SK-N-SH (cell line): ENCODE data around the gene IPPK. TPM values are rescaled to one million over a fixed set of nuclear protein-coding genes. Genes with fewer than 3 reads are reported as not detected.

Experiments used
- CTCF ChIA-PET: fragments of 300-600, 350-600 bp; formaldehyde crosslinking; extraction: SDS; loops from one replicate; lab custom pipeline; 2021; lab: Yijun Ruan, JAX
- POLR2A ChIA-PET: fragments of 350-600 bp; sonication (Branson Sonifier 250); formaldehyde crosslinking; extraction: SDS; loops from one replicate; lab custom pipeline; 2020; ENCODE audit warnings: antibody characterized with exemption, inconsistent platforms; lab: Yijun Ruan, JAX
- DNase-seq: peaks from one replicate; pipeline ENCODE4 v3.0.0; 2012
- H2AFZ ChIP-seq: fragments of 200-600 bp; sonication (generic); 2 replicates; pipeline ENCODE4 v1.8.1; 2016; ENCODE audit warnings: antibody characterized with exemption, mild to moderate bottlenecking, low read depth
- H3F3A ChIP-seq: fragments of 200-600 bp; sonication (generic); replicated peaks from 2 replicates; pipeline ENCODE3; 2016; ENCODE audit warnings: antibody characterized with exemption, mild to moderate bottlenecking; ENCODE audit not compliant: insufficient read depth
- H3K27ac ChIP-seq, 2 experiments: fragments of 200-500 bp in 1 of 2; fragments of 200-600 bp in 1 of 2; sonication (Bioruptor generic) in 1 of 2; sonication (generic), shearing (Covaris generic) in 1 of 2; 2 replicates each; pipeline versions ENCODE4 v1.5.1 to v1.6.1; 2014 to 2016; ENCODE audit warnings: low read depth in 2 of 2, inconsistent platforms in 1 of 2, low read length in 1 of 2, mild to moderate bottlenecking in 1 of 2, mixed read lengths in 1 of 2
- H3K27me3 ChIP-seq: fragments of 200-600 bp; sonication (generic), shearing (Covaris generic); 2 replicates; pipeline ENCODE4 v1.6.1; 2016; ENCODE audit warnings: mixed run types; ENCODE audit not compliant: insufficient read depth
- H3K36me3 ChIP-seq, 2 experiments: fragments of 200-500 bp in 1 of 2; fragments of 200-600 bp in 1 of 2; sonication (Bioruptor generic) in 1 of 2; sonication (generic) in 1 of 2; replicated peaks in 1 of 2; 2 replicates each; pipeline versions ENCODE3 to v1.5.1; 2014 to 2016; ENCODE audit warnings: low read length in 1 of 2, mild to moderate bottlenecking in 1 of 2; ENCODE audit not compliant: insufficient read depth in 2 of 2, control insufficient read depth in 1 of 2
- H3K4me1 ChIP-seq, 2 experiments: fragments of 200-500 bp in 1 of 2; fragments of 200-600 bp in 1 of 2; sonication (Bioruptor generic) in 1 of 2; sonication (generic), shearing (Covaris generic) in 1 of 2; 2 replicates each; pipeline versions ENCODE4 v1.5.1 to v1.6.1; 2014 to 2016; ENCODE audit warnings: low read depth in 1 of 2, low read length in 1 of 2, mixed run types in 1 of 2; ENCODE audit not compliant: insufficient read depth in 2 of 2, control insufficient read depth in 1 of 2
- H3K4me2 ChIP-seq: fragments of 200-600 bp; sonication (generic), shearing (Covaris generic); 2 replicates; pipeline ENCODE4 v1.6.1; 2017; ENCODE audit warnings: mixed run types
- H3K4me3 ChIP-seq, 2 experiments: fragments of 200-500 bp in 1 of 2; fragments of 200-600 bp in 1 of 2; sonication (Bioruptor generic) in 1 of 2; sonication (generic), shearing (Covaris generic) in 1 of 2; 2 replicates each; pipeline versions ENCODE4 v1.5.1 to v1.8.1; 2014 to 2016; ENCODE audit warnings: low read depth in 2 of 2, inconsistent platforms in 1 of 2, low read length in 1 of 2, mild to moderate bottlenecking in 1 of 2, mixed read lengths in 1 of 2, moderate library complexity in 1 of 2
- H3K79me2 ChIP-seq: fragments of 200-600 bp; sonication (generic); 2 replicates; pipeline ENCODE4 v1.8.1; 2017; ENCODE audit warnings: mild to moderate bottlenecking; ENCODE audit not compliant: insufficient read depth
- H3K9ac ChIP-seq: fragments of 200-600 bp; sonication (generic); 2 replicates; pipeline ENCODE4 v1.6.1; 2017; ENCODE audit warnings: mixed run types
- H3K9me2 ChIP-seq: fragments of 200-600 bp; sonication (generic); 2 replicates; pipeline ENCODE4 v1.6.1; 2017; ENCODE audit warnings: mixed run types
- H3K9me3 ChIP-seq: fragments of 200-600 bp; sonication (generic); 2 replicates; pipeline ENCODE4 v1.6.1; 2017; ENCODE audit warnings: mixed run types, mild to moderate bottlenecking, moderate library complexity
- H4K20me1 ChIP-seq: fragments of 200-600 bp; sonication (generic); 2 replicates; pipeline ENCODE4 v1.6.1; 2017; ENCODE audit warnings: mild to moderate bottlenecking, mixed run types; ENCODE audit not compliant: insufficient read depth
- CHD2 ChIP-seq: fragments of 150-350 bp; IDR thresholded peaks from 2 replicates; pipeline ENCODE4 v1.6.1; 2018; ENCODE audit warnings: low read length; ENCODE audit not compliant: partially characterized antibody
- EZH2phosphoT487 ChIP-seq: fragments of 200-600 bp; sonication (generic); IDR thresholded peaks from 2 replicates; pipeline ENCODE4 v1.6.1; 2017; ENCODE audit warnings: low read depth, mixed run types, mild to moderate bottlenecking, antibody characterized with exemption, moderate library complexity, borderline replicate concordance
- FOXJ3 ChIP-seq: sonication (generic); formaldehyde crosslinking; IDR thresholded peaks from 2 replicates; pipeline ENCODE4 v1.5.1; 2020; ENCODE audit warnings: mild to moderate bottlenecking, missing genetic modification reagents
- JUND ChIP-seq: IDR thresholded peaks from 2 replicates; pipeline ENCODE4 v1.4.0; 2012
- MEF2A ChIP-seq: IDR thresholded peaks from 2 replicates; pipeline ENCODE4 v1.4.0; 2012; ENCODE audit warnings: low read depth, borderline replicate concordance
- MXI1 ChIP-seq: IDR thresholded peaks from 2 replicates; pipeline ENCODE4 v1.6.1; 2012; ENCODE audit warnings: mild to moderate bottlenecking, low read depth, low read length, improper control_type of control experiment
- NFIC ChIP-seq: IDR thresholded peaks from 2 replicates; pipeline ENCODE4 v1.4.0; 2012; ENCODE audit warnings: borderline replicate concordance
- NRF1 ChIP-seq: IDR thresholded peaks from 2 replicates; pipeline ENCODE4 v1.6.1; 2012; ENCODE audit warnings: low read depth, mild to moderate bottlenecking, low read length
- RAD21 ChIP-seq: IDR thresholded peaks from 2 replicates; pipeline ENCODE4 v1.6.1; 2012; ENCODE audit warnings: mild to moderate bottlenecking, low read length
- RXRA ChIP-seq: IDR thresholded peaks from 2 replicates; pipeline ENCODE4 v1.4.0; 2012; ENCODE audit warnings: low read depth, mild to moderate bottlenecking, borderline replicate concordance
- SIN3A ChIP-seq: IDR thresholded peaks from 2 replicates; pipeline ENCODE4 v1.6.1; 2012; ENCODE audit warnings: low read depth, mild to moderate bottlenecking, low read length, moderate library complexity, borderline replicate concordance
- TEAD4 ChIP-seq: IDR thresholded peaks from 2 replicates; pipeline ENCODE4 v1.4.0; 2012; ENCODE audit warnings: mild to moderate bottlenecking, borderline replicate concordance; ENCODE audit not compliant: insufficient read depth
- YY1 ChIP-seq: IDR thresholded peaks from 2 replicates; pipeline ENCODE4 v1.4.0; 2012; ENCODE audit warnings: low read depth, mild to moderate bottlenecking
- WGBS: methylation state at CpG from one replicate; pipeline ENCODE4 v1.1.6; 2017; ENCODE audit warnings: low lambda C conversion rate; 5-methylcytosine and 5-hydroxymethylcytosine counted together
- polyA plus RNA-seq, 3 experiments: library from polyadenylated mRNA; depleted of rRNA; stranded (reverse); fragments of >200 nt; gene quantifications; 2 replicates each; pipeline ENCODE4 v1.2.3, GENCODE V29; 2012
- TF ChIP-seq, protein P1 (sequence below): fragments of 150-350 bp; IDR thresholded peaks from 2 replicates; pipeline ENCODE4 v1.6.1; 2017; ENCODE audit warnings: antibody characterized with exemption, low read length, low read depth, borderline replicate concordance
- TF ChIP-seq, protein P2 (sequence below): IDR thresholded peaks from 2 replicates; pipeline ENCODE4 v1.4.0; 2012; ENCODE audit warnings: low read depth
- TF ChIP-seq, protein P3 (sequence below): IDR thresholded peaks from 2 replicates; pipeline ENCODE4; 2012
- TF ChIP-seq, protein P4 (sequence below): IDR thresholded peaks from 2 replicates; pipeline ENCODE4 v1.4.0; 2012; ENCODE audit warnings: low read depth, borderline replicate concordance

The IPPK gene
- polyA plus RNA-seq, 1 of the 3 experiments (the other 2 are of a cell fraction): 16.5 TPM

DNA sequence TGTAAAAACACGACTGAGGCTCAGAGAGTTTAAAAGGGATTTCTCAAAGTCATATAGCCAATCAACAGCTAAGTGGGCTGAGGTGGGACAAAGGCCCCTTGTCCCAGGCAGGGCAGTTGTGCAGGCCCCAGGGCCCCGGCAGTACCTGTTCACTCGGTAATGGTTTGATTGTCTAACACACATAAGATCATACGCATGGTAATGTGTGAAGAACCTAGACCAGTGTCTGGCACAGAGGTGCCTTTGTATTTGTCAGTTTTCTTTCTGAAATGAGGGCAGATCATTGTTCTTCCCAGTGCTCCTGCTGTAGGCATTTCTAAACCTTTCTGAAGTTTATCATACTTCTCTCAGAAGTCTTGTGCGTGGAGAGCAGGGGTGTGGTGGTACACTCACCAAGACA, 66.8 kb downstream of the IPPK start:
- POLR2A ChIA-PET: no interaction called here
- H4K20me1 ChIP-seq: no peaks in the 10 kb centered on the region
- no peak for DNase-seq
- H3K4me3 ChIP-seq: no peak overlapping the region
- TF ChIP-seq CHD2 (no peak), NFIC (no peak), NRF1 (no peak), YY1 (no peak), EZH2phosphoT487 (no peak), TEAD4 (no peak), MEF2A (no peak), FOXJ3 (CRISPR knock-in tag) (no peak), SIN3A (no peak), RXRA (no peak), RAD21 (no peak), MXI1 (no peak), JUND (no peak)
- TF ChIP-seq, protein P1, sequence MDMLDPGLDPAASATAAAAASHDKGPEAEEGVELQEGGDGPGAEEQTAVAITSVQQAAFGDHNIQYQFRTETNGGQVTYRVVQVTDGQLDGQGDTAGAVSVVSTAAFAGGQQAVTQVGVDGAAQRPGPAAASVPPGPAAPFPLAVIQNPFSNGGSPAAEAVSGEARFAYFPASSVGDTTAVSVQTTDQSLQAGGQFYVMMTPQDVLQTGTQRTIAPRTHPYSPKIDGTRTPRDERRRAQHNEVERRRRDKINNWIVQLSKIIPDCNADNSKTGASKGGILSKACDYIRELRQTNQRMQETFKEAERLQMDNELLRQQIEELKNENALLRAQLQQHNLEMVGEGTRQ: no peak
- TF ChIP-seq, protein P2, sequence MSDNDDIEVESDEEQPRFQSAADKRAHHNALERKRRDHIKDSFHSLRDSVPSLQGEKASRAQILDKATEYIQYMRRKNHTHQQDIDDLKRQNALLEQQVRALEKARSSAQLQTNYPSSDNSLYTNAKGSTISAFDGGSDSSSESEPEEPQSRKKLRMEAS: no peak
- TF ChIP-seq, protein P3, sequence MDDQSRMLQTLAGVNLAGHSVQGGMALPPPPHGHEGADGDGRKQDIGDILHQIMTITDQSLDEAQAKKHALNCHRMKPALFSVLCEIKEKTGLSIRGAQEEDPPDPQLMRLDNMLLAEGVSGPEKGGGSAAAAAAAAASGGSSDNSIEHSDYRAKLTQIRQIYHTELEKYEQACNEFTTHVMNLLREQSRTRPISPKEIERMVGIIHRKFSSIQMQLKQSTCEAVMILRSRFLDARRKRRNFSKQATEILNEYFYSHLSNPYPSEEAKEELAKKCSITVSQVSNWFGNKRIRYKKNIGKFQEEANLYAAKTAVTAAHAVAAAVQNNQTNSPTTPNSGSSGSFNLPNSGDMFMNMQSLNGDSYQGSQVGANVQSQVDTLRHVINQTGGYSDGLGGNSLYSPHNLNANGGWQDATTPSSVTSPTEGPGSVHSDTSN: no peak
- TF ChIP-seq, protein P4, sequence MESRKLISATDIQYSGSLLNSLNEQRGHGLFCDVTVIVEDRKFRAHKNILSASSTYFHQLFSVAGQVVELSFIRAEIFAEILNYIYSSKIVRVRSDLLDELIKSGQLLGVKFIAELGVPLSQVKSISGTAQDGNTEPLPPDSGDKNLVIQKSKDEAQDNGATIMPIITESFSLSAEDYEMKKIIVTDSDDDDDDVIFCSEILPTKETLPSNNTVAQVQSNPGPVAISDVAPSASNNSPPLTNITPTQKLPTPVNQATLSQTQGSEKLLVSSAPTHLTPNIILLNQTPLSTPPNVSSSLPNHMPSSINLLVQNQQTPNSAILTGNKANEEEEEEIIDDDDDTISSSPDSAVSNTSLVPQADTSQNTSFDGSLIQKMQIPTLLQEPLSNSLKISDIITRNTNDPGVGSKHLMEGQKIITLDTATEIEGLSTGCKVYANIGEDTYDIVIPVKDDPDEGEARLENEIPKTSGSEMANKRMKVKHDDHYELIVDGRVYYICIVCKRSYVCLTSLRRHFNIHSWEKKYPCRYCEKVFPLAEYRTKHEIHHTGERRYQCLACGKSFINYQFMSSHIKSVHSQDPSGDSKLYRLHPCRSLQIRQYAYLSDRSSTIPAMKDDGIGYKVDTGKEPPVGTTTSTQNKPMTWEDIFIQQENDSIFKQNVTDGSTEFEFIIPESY: no peak
- TF ChIP-seq, all 33 proteins: peak for 0
- Histone ChIP-seq H2AFZ (no peak overlapping the region), H3K4me1 (peaks cover 5 to 13% of the 10 kb centered on the region in 2 experiments; a peak in 3 of 4 replicates), H3K27ac (no peak overlapping the region), H3K27me3 (no peaks in the 10 kb centered on the region), H3K9me2 (no peaks in the 10 kb centered on the region), H3K36me3 (no peaks in the 10 kb centered on the region), H3K9ac (no peak overlapping the region), H3K4me2 (no peak overlapping the region), H3F3A (no peaks in the 10 kb centered on the region), H3K9me3 (peaks cover 4% of the 10 kb centered on the region; the same call in 1 of the 2 replicates), H3K79me2 (no peaks in the 10 kb centered on the region)
- 88% methylated on average over 5 of the region's 5 CpGs for WGBS
- CTCF ChIA-PET: interaction anchor here (1.1 to 1.2 kb wide), 2 partner anchors 8 to 202 kb away, joined by 3 read pairs; no protein-coding TSS in a partner anchor
